ENCODE measurements around the gene MYO1G.

Gene MYO1G

GRCh38 chr7:44962483-44963251 lies 16.1 kb downstream of the MYO1G start:
- H3K36me3 ChIP-seq (ENCODE audit: control insufficient read depth in 5 of 5, insufficient read depth in 5 of 5, low read length in 5 of 5), result no peaks in the 10 kb centered on the region
- H3K9ac ChIP-seq (ENCODE audit: low read length in 5 of 5), result peak overlapping the region in 3 of 5 donors; percentile 30 to 39 (median 35)
- H3K4me1 ChIP-seq (ENCODE audit: control insufficient read depth in 5 of 5, insufficient read depth in 5 of 5, low read length in 5 of 5), result peaks cover 0 to 16% (median 10%) of the 10 kb centered on the region in 5 donors
- H3K4me3 ChIP-seq (ENCODE audit: low read depth in 1 of 5, low read length in 5 of 5), result peak overlapping the region in 4 of 5 donors; percentile 37 to 71 (median 56)
- peaks cover 0 to 23% (median 17%) of the 10 kb centered on the region in 5 donors for H3K27me3 ChIP-seq (ENCODE audit: control insufficient read depth in 5 of 5, insufficient read depth in 4 of 5, low read length in 5 of 5)
- H3K27ac ChIP-seq (ENCODE audit: low read depth, low read length), result no peak overlapping the region
- no peaks in the 10 kb centered on the region for H3K9me3 ChIP-seq (ENCODE audit: control insufficient read depth in 5 of 5, low read length in 5 of 5)

DNA sequence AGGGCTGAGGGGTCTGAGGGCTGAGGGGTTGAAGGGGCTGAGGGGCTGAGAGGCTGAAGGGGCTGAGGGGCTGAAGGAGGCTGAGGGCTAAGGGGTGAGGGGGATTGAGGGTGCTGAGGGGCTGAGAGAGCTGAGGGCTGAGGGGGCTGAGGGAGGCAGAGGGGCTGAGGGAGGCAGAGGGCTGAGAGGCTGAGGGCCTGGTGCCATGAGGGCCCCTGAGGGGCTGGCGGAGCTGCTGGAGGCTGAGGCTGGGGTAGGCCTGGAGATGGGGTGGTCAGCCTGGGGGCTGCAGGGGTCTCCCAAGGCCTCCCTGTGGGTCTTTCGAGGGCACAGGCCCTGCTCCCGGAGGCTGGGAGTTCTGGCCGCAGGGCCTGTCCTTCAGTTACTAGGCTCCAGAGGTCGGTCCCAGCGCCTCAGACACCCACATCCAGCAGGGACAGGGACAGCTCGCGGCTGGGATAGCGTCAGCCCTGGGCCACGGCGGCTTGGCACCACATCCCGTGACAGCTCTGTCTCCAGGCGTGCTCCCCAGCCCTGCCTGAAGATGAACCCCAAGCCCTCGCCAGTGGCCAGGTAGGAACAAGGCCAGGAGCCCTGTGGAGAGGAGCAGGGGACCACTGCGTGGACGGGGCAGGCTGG lies 16.9 kb downstream of the MYO1G start:
- Histone ChIP-seq H3K4me3 (ENCODE audit: low read depth in 1 of 5, low read length in 5 of 5) (peak overlapping the region in 4 of 5 donors; percentile 37 to 71 (median 56)), H3K4me1 (ENCODE audit: control insufficient read depth in 5 of 5, insufficient read depth in 5 of 5, low read length in 5 of 5) (peaks cover 0 to 12% (median 10%) of the 10 kb centered on the region in 5 donors), H3K27ac (ENCODE audit: low read depth, low read length) (no peak overlapping the region), H3K9ac (ENCODE audit: low read length in 5 of 5) (peak overlapping the region in 2 of 5 donors; percentile 35 to 39), H3K36me3 (ENCODE audit: control insufficient read depth in 5 of 5, insufficient read depth in 5 of 5, low read length in 5 of 5) (no peaks in the 10 kb centered on the region), H3K9me3 (ENCODE audit: control insufficient read depth in 5 of 5, low read length in 5 of 5) (no peaks in the 10 kb centered on the region), H3K27me3 (ENCODE audit: control insufficient read depth in 5 of 5, insufficient read depth in 4 of 5, low read length in 5 of 5) (peaks cover 0 to 23% (median 16%) of the 10 kb centered on the region in 5 donors)

DNA sequence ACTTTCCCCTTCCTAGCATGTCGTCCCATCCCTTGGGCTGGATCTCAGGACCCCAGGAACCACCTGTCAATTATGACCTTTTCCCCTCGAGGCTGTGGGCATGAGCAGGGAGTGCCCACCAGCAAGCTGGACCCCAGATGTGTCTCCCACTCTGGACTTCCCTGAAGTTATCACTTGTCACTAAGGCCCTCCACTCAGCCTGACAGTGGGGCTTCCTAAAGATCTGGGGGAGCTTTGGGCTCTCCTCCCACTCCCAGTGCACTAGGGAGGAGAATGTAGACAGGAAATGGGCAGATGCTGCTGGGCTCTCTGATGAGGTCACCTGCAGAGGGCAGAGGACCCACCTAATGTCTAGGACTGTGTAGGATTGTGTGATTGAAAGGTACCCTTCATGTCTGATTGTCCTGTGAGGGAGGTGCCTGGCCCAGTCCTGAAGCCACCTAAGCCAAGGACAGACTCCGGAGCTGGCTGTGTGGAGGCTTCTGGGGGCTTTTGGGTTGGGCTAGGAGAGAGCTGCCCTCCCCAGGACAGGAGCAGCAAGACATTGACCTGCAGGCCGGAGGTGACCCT lies 18.7 kb downstream of the MYO1G start:
- Histone ChIP-seq H3K27ac (ENCODE audit: low read depth, low read length) (no peak overlapping the region), H3K36me3 (ENCODE audit: control insufficient read depth in 5 of 5, insufficient read depth in 5 of 5, low read length in 5 of 5) (no peaks in the 10 kb centered on the region), H3K27me3 (ENCODE audit: control insufficient read depth in 5 of 5, insufficient read depth in 4 of 5, low read length in 5 of 5) (peaks cover 0 to 23% (median 16%) of the 10 kb centered on the region in 5 donors)

GRCh38 chr7:44959433-44959951 lies 19.3 kb downstream of the MYO1G start:
- H3K9ac ChIP-seq (ENCODE audit: low read length in 5 of 5), result no peak overlapping the region
- no peaks in the 10 kb centered on the region for H3K36me3 ChIP-seq (ENCODE audit: control insufficient read depth in 5 of 5, insufficient read depth in 5 of 5, low read length in 5 of 5)
- H3K4me3 ChIP-seq (ENCODE audit: low read depth in 1 of 5, low read length in 5 of 5), result no peak overlapping the region
- peaks cover 0 to 12% (median 10%) of the 10 kb centered on the region in 5 donors for H3K4me1 ChIP-seq (ENCODE audit: control insufficient read depth in 5 of 5, insufficient read depth in 5 of 5, low read length in 5 of 5)
- no peak overlapping the region for H3K27ac ChIP-seq (ENCODE audit: low read depth, low read length)
- peaks cover 0 to 23% (median 16%) of the 10 kb centered on the region in 5 donors for H3K27me3 ChIP-seq (ENCODE audit: control insufficient read depth in 5 of 5, insufficient read depth in 4 of 5, low read length in 5 of 5)
- H3K9me3 ChIP-seq (ENCODE audit: control insufficient read depth in 5 of 5, low read length in 5 of 5), result no peaks in the 10 kb centered on the region

More for the DNA sequence above, 18.7 kb downstream of the MYO1G start:
- Histone ChIP-seq H3K9ac (ENCODE audit: low read length in 5 of 5) (no peak overlapping the region), H3K4me1 (ENCODE audit: control insufficient read depth in 5 of 5, insufficient read depth in 5 of 5, low read length in 5 of 5) (peaks cover 0 to 12% (median 10%) of the 10 kb centered on the region in 5 donors), H3K4me3 (ENCODE audit: low read depth in 1 of 5, low read length in 5 of 5) (no peak overlapping the region), H3K9me3 (ENCODE audit: control insufficient read depth in 5 of 5, low read length in 5 of 5) (no peaks in the 10 kb centered on the region)

- Histone ChIP-seq H3K27ac (ENCODE audit: low read depth, low read length) (no peak overlapping the region), H3K27me3 (ENCODE audit: control insufficient read depth in 5 of 5, insufficient read depth in 4 of 5, low read length in 5 of 5) (peaks cover 0 to 23% (median 16%) of the 10 kb centered on the region in 5 donors), H3K9ac (ENCODE audit: low read length in 5 of 5) (no peak overlapping the region), H3K9me3 (ENCODE audit: control insufficient read depth in 5 of 5, low read length in 5 of 5) (no peaks in the 10 kb centered on the region), H3K4me3 (ENCODE audit: low read depth in 1 of 5, low read length in 5 of 5) (no peak overlapping the region), H3K4me1 (ENCODE audit: control insufficient read depth in 5 of 5, insufficient read depth in 5 of 5, low read length in 5 of 5) (peaks cover 0 to 12% (median 10%) of the 10 kb centered on the region in 5 donors), H3K36me3 (ENCODE audit: control insufficient read depth in 5 of 5, insufficient read depth in 5 of 5, low read length in 5 of 5) (no peaks in the 10 kb centered on the region)
Observed at GRCh38 chr7:44958645-44959344, 20.0 kb downstream of the MYO1G start.

- H3K27ac ChIP-seq (ENCODE audit: low read depth, low read length), result no peak overlapping the region
Observed at GRCh38 chr7:44956157-44956766, 22.6 kb downstream of the MYO1G start.

GRCh38 chr7:44955733-44956132 lies 23.1 kb downstream of the MYO1G start:
- Histone ChIP-seq H3K27ac (ENCODE audit: low read depth, low read length) (no peak overlapping the region), H3K9ac (ENCODE audit: low read length in 5 of 5) (no peak overlapping the region)

More at GRCh38 chr7:44956157-44956766, 22.6 kb downstream of the MYO1G start:
- Histone ChIP-seq H3K9ac (ENCODE audit: low read length in 5 of 5) (no peak overlapping the region), H3K9me3 (ENCODE audit: control insufficient read depth in 5 of 5, low read length in 5 of 5) (no peaks in the 10 kb centered on the region), H3K4me1 (ENCODE audit: control insufficient read depth in 5 of 5, insufficient read depth in 5 of 5, low read length in 5 of 5) (no peaks in the 10 kb centered on the region), H3K4me3 (ENCODE audit: low read depth in 1 of 5, low read length in 5 of 5) (no peak overlapping the region), H3K36me3 (ENCODE audit: control insufficient read depth in 5 of 5, insufficient read depth in 5 of 5, low read length in 5 of 5) (no peaks in the 10 kb centered on the region), H3K27me3 (ENCODE audit: control insufficient read depth in 5 of 5, insufficient read depth in 4 of 5, low read length in 5 of 5) (peaks cover 0 to 8% (median 4%) of the 10 kb centered on the region in 5 donors)

GRCh38 chr7:44953156-44953555 lies 25.7 kb downstream of the MYO1G start:
- Histone ChIP-seq H3K27ac (ENCODE audit: low read depth, low read length) (no peak overlapping the region), H3K27me3 (ENCODE audit: control insufficient read depth in 5 of 5, insufficient read depth in 4 of 5, low read length in 5 of 5) (no peaks in the 10 kb centered on the region), H3K36me3 (ENCODE audit: control insufficient read depth in 5 of 5, insufficient read depth in 5 of 5, low read length in 5 of 5) (no peaks in the 10 kb centered on the region), H3K4me1 (ENCODE audit: control insufficient read depth in 5 of 5, insufficient read depth in 5 of 5, low read length in 5 of 5) (no peaks in the 10 kb centered on the region), H3K4me3 (ENCODE audit: low read depth in 1 of 5, low read length in 5 of 5) (no peak overlapping the region), H3K9ac (ENCODE audit: low read length in 5 of 5) (no peak overlapping the region), H3K9me3 (ENCODE audit: control insufficient read depth in 5 of 5, low read length in 5 of 5) (no peaks in the 10 kb centered on the region)

More at GRCh38 chr7:44955733-44956132, 23.1 kb downstream of the MYO1G start:
- H3K4me3 ChIP-seq (ENCODE audit: low read depth in 1 of 5, low read length in 5 of 5), result no peak overlapping the region
- no peaks in the 10 kb centered on the region for H3K36me3 ChIP-seq (ENCODE audit: control insufficient read depth in 5 of 5, insufficient read depth in 5 of 5, low read length in 5 of 5)
- H3K4me1 ChIP-seq (ENCODE audit: control insufficient read depth in 5 of 5, insufficient read depth in 5 of 5, low read length in 5 of 5), result no peaks in the 10 kb centered on the region
- no peaks in the 10 kb centered on the region for H3K9me3 ChIP-seq (ENCODE audit: control insufficient read depth in 5 of 5, low read length in 5 of 5)
- H3K27me3 ChIP-seq (ENCODE audit: control insufficient read depth in 5 of 5, insufficient read depth in 4 of 5, low read length in 5 of 5), result peaks cover 0 to 8% (median 4%) of the 10 kb centered on the region in 5 donors

DNA sequence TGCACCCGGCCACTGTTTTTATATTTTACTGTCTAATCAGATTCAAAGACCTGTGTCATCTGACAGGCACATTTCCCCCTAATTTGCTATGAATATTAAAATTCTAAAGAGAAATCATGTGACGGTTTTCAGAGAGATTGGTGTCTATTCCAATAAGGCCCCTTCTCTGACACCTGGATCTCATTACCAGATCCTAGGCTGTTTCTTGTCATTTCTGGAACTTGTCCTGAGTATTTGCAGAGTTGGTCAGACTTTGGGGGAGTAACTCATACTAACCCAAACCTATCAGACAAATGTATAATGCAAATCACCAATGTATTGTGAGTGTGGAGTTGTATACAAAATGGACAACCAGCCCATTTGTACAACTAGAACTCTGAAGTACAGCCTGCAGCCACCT lies 29.5 kb downstream of the MYO1G start:
- Histone ChIP-seq H3K9me3 (ENCODE audit: control insufficient read depth in 5 of 5, low read length in 5 of 5) (no peaks in the 10 kb centered on the region), H3K36me3 (ENCODE audit: control insufficient read depth in 5 of 5, insufficient read depth in 5 of 5, low read length in 5 of 5) (no peaks in the 10 kb centered on the region), H3K27me3 (ENCODE audit: control insufficient read depth in 5 of 5, insufficient read depth in 4 of 5, low read length in 5 of 5) (no peaks in the 10 kb centered on the region), H3K9ac (ENCODE audit: low read length in 5 of 5) (no peak overlapping the region), H3K4me1 (ENCODE audit: control insufficient read depth in 5 of 5, insufficient read depth in 5 of 5, low read length in 5 of 5) (no peaks in the 10 kb centered on the region), H3K27ac (ENCODE audit: low read depth, low read length) (no peak overlapping the region), H3K4me3 (ENCODE audit: low read depth in 1 of 5, low read length in 5 of 5) (no peak overlapping the region)
